ENCODE data around the gene MRC2.

- TF ChIP-seq, protein P1, sequence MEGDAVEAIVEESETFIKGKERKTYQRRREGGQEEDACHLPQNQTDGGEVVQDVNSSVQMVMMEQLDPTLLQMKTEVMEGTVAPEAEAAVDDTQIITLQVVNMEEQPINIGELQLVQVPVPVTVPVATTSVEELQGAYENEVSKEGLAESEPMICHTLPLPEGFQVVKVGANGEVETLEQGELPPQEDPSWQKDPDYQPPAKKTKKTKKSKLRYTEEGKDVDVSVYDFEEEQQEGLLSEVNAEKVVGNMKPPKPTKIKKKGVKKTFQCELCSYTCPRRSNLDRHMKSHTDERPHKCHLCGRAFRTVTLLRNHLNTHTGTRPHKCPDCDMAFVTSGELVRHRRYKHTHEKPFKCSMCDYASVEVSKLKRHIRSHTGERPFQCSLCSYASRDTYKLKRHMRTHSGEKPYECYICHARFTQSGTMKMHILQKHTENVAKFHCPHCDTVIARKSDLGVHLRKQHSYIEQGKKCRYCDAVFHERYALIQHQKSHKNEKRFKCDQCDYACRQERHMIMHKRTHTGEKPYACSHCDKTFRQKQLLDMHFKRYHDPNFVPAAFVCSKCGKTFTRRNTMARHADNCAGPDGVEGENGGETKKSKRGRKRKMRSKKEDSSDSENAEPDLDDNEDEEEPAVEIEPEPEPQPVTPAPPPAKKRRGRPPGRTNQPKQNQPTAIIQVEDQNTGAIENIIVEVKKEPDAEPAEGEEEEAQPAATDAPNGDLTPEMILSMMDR (IDR thresholded peaks at IDR 0.05; ENCODE audit: insufficient read depth, low read depth, low read length): no peak
- TF ChIP-seq EZH2 (IDR thresholded peaks at IDR 0.05; ENCODE audit: insufficient read depth, low read length): no peak
These were observed 16.0 kb downstream of the MRC2 start for GRCh38 chr17:62643496-62643895.
